ENCODE measurements around the gene SYNRG.
A peak's percentile ranks its signal among the peaks of the same experiment; 100 is the strongest.
"Not testable (repeated sequence)": the region's sequence is repeated elsewhere in the genome, so short reads cannot be mapped to it uniquely, and the experiment has no call there.

Gene SYNRG

GRCh38 chr17:37541880-37542660 is 67.1 kb downstream of the SYNRG start:
- no peak for DNase-seq

- no peak for DNase-seq
Measured at GRCh38 chr17:37538981-37539659, 70.1 kb downstream of the SYNRG start.

- DNase-seq: no peak
Measured at GRCh38 chr17:37535906-37536305, 73.3 kb downstream of the SYNRG start.

- no peak for DNase-seq
Measured at GRCh38 chr17:37532756-37533155, 76.5 kb downstream of the SYNRG start.

- no peak for DNase-seq
Measured at GRCh38 chr17:37530420-37530819, 78.8 kb downstream of the SYNRG start.

- peak; percentile 6 for DNase-seq
Measured at GRCh38 chr17:37527249-37527851, 81.9 kb downstream of the SYNRG start.

GRCh38 chr17:37523715-37524219 is 85.5 kb downstream of the SYNRG start:
- DNase-seq: no peak

- DNase-seq: no peak
Measured at GRCh38 chr17:37521821-37522220, 87.4 kb downstream of the SYNRG start.

- DNase-seq: no peak
Measured at GRCh38 chr17:37520174-37520573, 89.0 kb downstream of the SYNRG start.

- DNase-seq: no peak
Measured at GRCh38 chr17:37519251-37519985, 89.8 kb downstream of the SYNRG start.

GRCh38 chr17:37518826-37519225 is 90.4 kb downstream of the SYNRG start:
- no peak for DNase-seq

- no peak for DNase-seq
Measured at GRCh38 chr17:37517881-37518280, 91.3 kb downstream of the SYNRG start.

- no peak for DNase-seq
Measured at GRCh38 chr17:37516127-37516571, 93.1 kb downstream of the SYNRG start.

- no peak for DNase-seq
Measured at GRCh38 chr17:37513711-37514110, 95.5 kb downstream of the SYNRG start.

- DNase-seq: no peak
Measured at GRCh38 chr17:37512442-37513068, 96.7 kb downstream of the SYNRG start.

- DNase-seq: not testable (repeated sequence)
Measured at GRCh38 chr17:37511642-37512041, 97.6 kb downstream of the SYNRG start.

- DNase-seq: no peak
Measured at GRCh38 chr17:37510056-37510455, 99.2 kb downstream of the SYNRG start.

- no peak for DNase-seq
Measured at GRCh38 chr17:37507111-37507510, 102.1 kb downstream of the SYNRG start.

- DNase-seq: no peak
Measured at GRCh38 chr17:37506678-37507077, 102.5 kb downstream of the SYNRG start.

- DNase-seq: no peak
Measured at GRCh38 chr17:37505333-37505732, 103.9 kb downstream of the SYNRG start.

GRCh38 chr17:37503148-37503547 is 106.1 kb downstream of the SYNRG start:
- no peak for DNase-seq
